GM10847 (cell line): ENCODE measurements around the gene TDRD9.

Experiments
- POLR2A ChIP-seq: IDR thresholded peaks from 2 replicates; pipeline ENCODE4 v1.6.1; 2011; ENCODE audit not compliant: insufficient read length; ENCODE audit errors: extremely low read depth

TDRD9 gene

DNA sequence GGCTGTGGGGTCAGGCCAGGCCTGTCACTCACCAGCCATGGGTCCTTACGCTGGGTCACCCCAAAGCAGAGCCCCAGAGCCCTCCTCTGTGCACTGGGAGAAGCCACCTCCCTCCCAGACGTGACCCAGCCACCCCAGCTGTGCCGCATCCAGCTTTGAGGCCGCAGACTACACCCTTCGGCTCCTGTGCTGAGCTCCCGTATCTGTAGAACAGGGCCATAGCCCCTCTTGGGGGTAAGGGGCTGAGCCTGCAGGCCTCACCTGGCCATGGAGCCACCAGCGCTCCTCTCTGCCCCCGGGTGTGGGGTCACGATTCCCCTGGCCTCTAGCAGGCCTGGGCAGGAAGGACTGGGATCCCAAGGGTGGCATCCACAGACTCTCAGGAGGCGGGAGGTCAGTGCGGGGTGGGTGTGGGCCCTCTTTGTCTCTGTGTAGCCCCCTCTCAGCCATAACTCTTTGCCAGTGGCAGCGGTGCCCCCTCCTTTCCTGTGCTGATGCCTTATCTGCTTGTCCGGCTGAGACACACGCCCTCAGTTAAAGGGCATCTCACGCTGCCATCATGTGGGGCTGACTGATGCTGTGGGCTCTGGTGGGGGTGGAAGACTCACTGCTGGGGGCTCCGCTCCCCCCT, 173.5 kb downstream of the TDRD9 start:
- TF ChIP-seq POLR2A: no peak
